ENCODE measurements around the gene TLE3. TPM values are rescaled to one million over a fixed set of nuclear protein-coding genes. Genes with fewer than 3 reads are reported as not detected.

The TLE3 gene
- total RNA-seq, 4 donors from 2014 or later: 39.1 to 275 (median 71.6) TPM

DNA sequence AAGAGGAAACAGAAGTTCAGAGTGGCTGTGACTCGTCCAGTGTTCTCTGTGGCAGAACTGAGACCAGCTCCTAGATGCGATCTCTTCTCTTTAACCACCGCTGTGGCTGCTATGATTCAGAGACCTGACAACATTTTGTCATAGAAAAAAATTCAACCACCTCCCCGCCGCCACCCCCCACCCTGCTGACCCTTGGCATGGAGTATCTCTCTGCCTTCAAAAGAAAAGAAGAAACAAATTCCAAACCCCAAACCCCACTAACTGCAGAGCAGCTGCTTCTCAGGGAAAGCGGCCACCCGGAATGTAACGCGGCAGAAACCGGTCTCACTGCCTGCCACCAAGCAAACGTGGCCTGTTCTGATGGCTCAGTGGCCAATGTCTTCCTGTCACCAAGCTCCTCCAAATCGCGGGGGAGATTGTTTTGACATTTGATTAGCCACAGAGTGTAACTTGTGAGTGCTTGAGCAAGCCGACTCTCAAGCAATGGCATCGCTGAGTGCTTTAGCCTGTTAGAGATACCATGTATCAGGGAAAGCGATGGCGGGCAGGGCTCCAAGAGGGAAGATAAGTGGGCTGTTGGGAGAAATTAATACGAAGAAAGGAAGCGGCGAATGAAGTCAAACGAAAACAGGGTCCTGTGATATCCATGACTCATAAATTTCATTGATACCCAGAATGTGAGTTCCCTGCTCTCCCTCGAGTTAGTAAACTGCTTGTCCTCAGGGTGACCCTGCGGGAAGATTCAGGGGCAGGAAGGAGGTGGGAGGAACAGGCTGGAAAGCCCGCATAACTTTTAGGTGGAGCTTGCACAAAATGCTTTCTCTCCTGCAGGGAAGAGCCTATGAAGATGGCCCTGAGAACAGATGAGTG lies 44.8 kb upstream of the TLE3 start:
- no peaks in the 10 kb centered on the region for H3K36me3 ChIP-seq
- WGBS, 2 donors: 38 to 53% methylated on average over 24 of the region's 24 CpGs
- peaks cover 34 to 41% of the 10 kb centered on the region in 2 donors for H3K4me1 ChIP-seq
- intact Hi-C loops (cut with DNase I): no loop called here
- peak overlapping the region in 1 of 3 donors; percentile 66 for H3K27ac ChIP-seq
- no peaks in the 10 kb centered on the region for H3K27me3 ChIP-seq
- TF ChIP-seq POLR2A (IDR thresholded peaks at IDR 0.05): no peak
- TF ChIP-seq, protein P1, sequence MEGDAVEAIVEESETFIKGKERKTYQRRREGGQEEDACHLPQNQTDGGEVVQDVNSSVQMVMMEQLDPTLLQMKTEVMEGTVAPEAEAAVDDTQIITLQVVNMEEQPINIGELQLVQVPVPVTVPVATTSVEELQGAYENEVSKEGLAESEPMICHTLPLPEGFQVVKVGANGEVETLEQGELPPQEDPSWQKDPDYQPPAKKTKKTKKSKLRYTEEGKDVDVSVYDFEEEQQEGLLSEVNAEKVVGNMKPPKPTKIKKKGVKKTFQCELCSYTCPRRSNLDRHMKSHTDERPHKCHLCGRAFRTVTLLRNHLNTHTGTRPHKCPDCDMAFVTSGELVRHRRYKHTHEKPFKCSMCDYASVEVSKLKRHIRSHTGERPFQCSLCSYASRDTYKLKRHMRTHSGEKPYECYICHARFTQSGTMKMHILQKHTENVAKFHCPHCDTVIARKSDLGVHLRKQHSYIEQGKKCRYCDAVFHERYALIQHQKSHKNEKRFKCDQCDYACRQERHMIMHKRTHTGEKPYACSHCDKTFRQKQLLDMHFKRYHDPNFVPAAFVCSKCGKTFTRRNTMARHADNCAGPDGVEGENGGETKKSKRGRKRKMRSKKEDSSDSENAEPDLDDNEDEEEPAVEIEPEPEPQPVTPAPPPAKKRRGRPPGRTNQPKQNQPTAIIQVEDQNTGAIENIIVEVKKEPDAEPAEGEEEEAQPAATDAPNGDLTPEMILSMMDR (IDR thresholded peaks at IDR 0.05): no peak
- no peaks in the 10 kb centered on the region for H3K9me3 ChIP-seq
- no peak overlapping the region for H3K4me3 ChIP-seq (replicated peaks in 1 of 3)
- peak; percentile 65 to 68 for DNase-seq

DNA sequence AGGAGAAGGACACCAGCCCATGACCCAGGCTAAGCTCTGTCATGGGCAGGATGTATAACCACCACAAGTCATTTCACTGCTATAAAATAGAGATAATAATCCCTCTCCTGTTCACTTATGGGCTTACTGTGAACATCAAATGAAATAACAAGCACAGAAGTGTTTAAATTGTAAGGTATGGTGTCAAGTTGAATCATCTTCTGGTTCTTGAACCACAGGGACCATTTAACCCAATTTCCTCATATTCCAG lies 44.3 kb upstream of the TLE3 start:
- TF ChIP-seq POLR2A (IDR thresholded peaks at IDR 0.05): no peak
- TF ChIP-seq, protein P1 (IDR thresholded peaks at IDR 0.05): no peak
- Histone ChIP-seq H3K36me3 (no peaks in the 10 kb centered on the region), H3K9me3 (no peaks in the 10 kb centered on the region), H3K4me3 (replicated peaks in 1 of 3) (no peak overlapping the region), H3K4me1 (peaks cover 34 to 41% of the 10 kb centered on the region in 2 donors), H3K27me3 (no peaks in the 10 kb centered on the region), H3K27ac (peak overlapping the region in 1 of 3 donors; percentile 66)
- intact Hi-C loops (cut with DNase I): no loop called here
- no peak for DNase-seq

DNA sequence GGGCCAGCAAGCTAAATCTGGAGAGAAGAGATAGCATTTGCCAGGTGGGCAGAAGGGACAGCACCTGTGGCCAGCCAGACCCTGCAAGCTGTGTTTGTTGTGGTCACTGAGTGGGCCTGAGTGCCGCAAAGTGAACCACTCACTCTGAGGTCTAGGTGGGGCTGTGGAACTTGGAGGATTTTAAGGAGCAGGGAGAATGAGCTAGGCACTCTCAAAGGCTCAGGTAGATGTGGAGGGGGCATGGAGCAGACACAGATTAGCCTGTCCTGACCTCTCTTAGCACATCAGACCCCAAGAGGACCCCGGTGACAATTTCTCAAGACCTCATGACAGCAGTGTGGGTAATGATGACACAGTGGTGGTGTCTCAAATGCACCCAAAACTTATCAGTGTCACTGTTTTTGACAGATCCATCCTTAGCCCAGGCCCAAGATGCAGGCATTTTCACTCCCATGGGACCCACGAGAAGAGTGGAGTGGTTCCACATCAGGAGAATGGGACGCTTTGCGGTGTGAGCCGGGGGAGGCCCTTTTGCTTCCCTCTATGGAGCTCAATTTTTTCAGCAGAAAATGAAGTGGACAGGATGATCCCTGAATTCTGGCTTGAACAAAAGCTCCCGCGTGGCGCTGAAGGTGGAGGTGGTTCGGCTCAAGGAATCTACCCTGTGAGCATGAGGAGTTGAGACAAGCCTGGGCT lies 43.8 kb upstream of the TLE3 start:
- Histone ChIP-seq H3K36me3 (no peaks in the 10 kb centered on the region), H3K4me3 (replicated peaks in 1 of 3) (peak overlapping the region in 1 of 3 donors; percentile 2), H3K27me3 (no peaks in the 10 kb centered on the region), H3K27ac (peak overlapping the region in 2 of 3 donors; percentile 58 to 66), H3K9me3 (no peaks in the 10 kb centered on the region), H3K4me1 (peaks cover 34 to 41% of the 10 kb centered on the region in 2 donors)
- intact Hi-C loops (cut with DNase I): no loop called here
- 90 to 91% methylated on average over 9 to 10 of the region's 10 CpGs for WGBS, 2 donors
- peak in 1 of 2 donors; percentile 31 for DNase-seq
- TF ChIP-seq, protein P1 (IDR thresholded peaks at IDR 0.05): no peak
- no peak for TF ChIP-seq POLR2A (IDR thresholded peaks at IDR 0.05)

DNA sequence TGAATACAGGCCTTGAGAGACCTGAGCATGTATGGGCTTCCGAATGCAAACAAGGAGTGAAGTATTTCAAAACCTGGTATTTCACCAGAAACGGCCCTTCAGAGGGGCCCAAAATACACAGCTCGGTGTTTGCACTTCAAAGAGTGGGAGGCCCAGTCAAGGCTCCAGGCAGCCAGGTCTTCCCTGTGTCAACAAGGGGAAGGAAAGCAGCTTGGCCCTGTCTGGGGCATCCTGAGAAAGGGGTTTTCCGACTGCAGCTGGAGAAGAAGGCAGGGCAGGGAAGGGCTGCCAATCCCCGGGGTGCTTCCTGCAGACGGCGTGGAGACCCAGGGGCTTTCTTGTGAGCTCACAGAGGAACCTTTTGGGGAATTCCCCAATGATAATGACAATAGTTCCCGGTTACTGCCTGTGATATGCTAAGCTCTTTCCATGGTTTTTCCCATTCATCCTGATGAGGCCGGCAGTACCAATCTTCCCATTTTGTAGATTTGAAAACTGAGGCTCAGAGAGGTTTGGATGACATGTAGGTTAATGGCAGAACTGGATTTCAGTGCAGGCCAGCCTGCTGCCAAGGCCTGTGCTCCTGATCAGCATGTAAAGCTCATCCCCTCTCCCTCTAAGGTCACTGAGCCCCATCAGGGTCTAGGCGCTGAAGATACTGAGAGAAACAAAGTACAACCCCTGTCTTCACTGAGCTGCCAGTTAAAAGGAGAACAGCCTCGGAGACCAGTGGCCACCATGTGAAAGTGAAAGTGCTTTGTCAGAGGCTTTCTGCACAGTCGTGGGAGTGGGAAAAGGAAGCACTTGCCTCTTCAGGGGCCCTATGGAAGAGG lies 43.0 kb upstream of the TLE3 start:
- H3K9me3 ChIP-seq: no peaks in the 10 kb centered on the region
- peaks cover 34 to 41% of the 10 kb centered on the region in 2 donors for H3K4me1 ChIP-seq
- H3K27me3 ChIP-seq: no peaks in the 10 kb centered on the region
- H3K27ac ChIP-seq: peak overlapping the region in 2 of 3 donors; percentile 58 to 66
- DNase-seq: peak; percentile 83 to 85
- TF ChIP-seq, protein P1 (IDR thresholded peaks at IDR 0.05): no peak
- no peak for TF ChIP-seq POLR2A (IDR thresholded peaks at IDR 0.05)
- H3K4me3 ChIP-seq (replicated peaks in 1 of 3): peak overlapping the region in 1 of 3 donors; percentile 2
- WGBS, 2 donors: 25 to 31% methylated on average over 11 to 12 of the region's 12 CpGs
- no peaks in the 10 kb centered on the region for H3K36me3 ChIP-seq
- intact Hi-C loops (cut with DNase I): no loop called here
